Parathyroid adenoma (tissue), 2 donors: ENCODE data around the gene USH2A.

Experiments used
- H2AFZ ChIP-seq: fragments of 300-600 bp; sonication (generic); one replicate; pipeline ENCODE4 v1.7.0; 2017; ENCODE audit warnings: antibody characterized with exemption, mild to moderate bottlenecking
- H3K27ac ChIP-seq: fragments of 300-600 bp; sonication (generic); one replicate; pipeline ENCODE4 v1.7.0; 2017
- H3K27me3 ChIP-seq: fragments of 300-600 bp; sonication (generic); one replicate; pipeline ENCODE4 v1.7.0; 2017; ENCODE audit warnings: low read length; ENCODE audit not compliant: control insufficient read depth, insufficient read depth
- H3K36me3 ChIP-seq: fragments of 300-600 bp; sonication (generic); one replicate; pipeline ENCODE4 v1.7.0; 2017; ENCODE audit warnings: low read length; ENCODE audit not compliant: control insufficient read depth, insufficient read depth
- H3K4me1 ChIP-seq: fragments of 300-600 bp; sonication (generic); one replicate; pipeline ENCODE4 v1.7.0; 2017; ENCODE audit warnings: control low read depth
- H3K4me2 ChIP-seq: fragments of 300-600 bp; sonication (generic); one replicate; pipeline ENCODE4 v1.7.0; 2017; ENCODE audit warnings: low read length
- H3K4me3 ChIP-seq: fragments of 300-600 bp; sonication (generic); one replicate; pipeline ENCODE4 v1.7.0; 2017; ENCODE audit warnings: low read depth, low read length
- H3K79me2 ChIP-seq: fragments of 300-600 bp; sonication (generic); one replicate; pipeline ENCODE4 v1.7.0; 2017; ENCODE audit warnings: control low read depth
- H3K9ac ChIP-seq: fragments of 300-600 bp; sonication (generic); one replicate; pipeline ENCODE4 v1.7.0; 2017; ENCODE audit warnings: mild to moderate bottlenecking
- H3K9me3 ChIP-seq: fragments of 300-600 bp; sonication (generic); one replicate; pipeline ENCODE4 v1.7.0; 2017; ENCODE audit warnings: low read length; ENCODE audit not compliant: control insufficient read depth
- TF ChIP-seq, protein P1 (sequence below): fragments of 300-600 bp; sonication (generic); IDR thresholded peaks from one replicate; pipeline ENCODE4 v1.7.0; 2017; ENCODE audit warnings: antibody characterized with exemption, mild to moderate bottlenecking
- donor health status: primary hyperparathyroidism.

USH2A gene

DNA sequence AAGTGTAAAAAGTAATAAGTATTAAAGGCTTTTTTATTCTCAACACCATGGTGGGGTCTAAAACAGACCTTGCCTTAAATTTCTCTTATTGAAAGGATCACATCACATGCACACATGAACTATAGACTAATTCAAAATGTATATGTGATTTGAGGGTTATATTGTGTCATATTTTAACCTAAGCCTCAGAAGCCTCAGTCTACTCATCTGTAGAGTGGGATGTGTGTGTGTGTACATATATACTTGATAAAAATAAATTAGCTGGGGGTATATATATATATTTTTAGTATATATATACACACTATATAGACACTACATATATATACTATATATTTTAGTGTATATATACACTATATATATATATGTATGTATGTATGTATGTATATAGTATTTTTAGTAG, 797.3 kb downstream of the USH2A start:
- Histone ChIP-seq H3K27ac (no peak overlapping the region), H3K9me3 (no peaks in the 10 kb centered on the region), H3K4me2 (no peak overlapping the region), H3K4me3 (no peak overlapping the region), H2AFZ (no peak overlapping the region), H3K4me1 (no peaks in the 10 kb centered on the region), H3K9ac (no peak overlapping the region), H3K27me3 (no peaks in the 10 kb centered on the region), H3K79me2 (no peaks in the 10 kb centered on the region), H3K36me3 (no peaks in the 10 kb centered on the region)
- TF ChIP-seq, protein P1, sequence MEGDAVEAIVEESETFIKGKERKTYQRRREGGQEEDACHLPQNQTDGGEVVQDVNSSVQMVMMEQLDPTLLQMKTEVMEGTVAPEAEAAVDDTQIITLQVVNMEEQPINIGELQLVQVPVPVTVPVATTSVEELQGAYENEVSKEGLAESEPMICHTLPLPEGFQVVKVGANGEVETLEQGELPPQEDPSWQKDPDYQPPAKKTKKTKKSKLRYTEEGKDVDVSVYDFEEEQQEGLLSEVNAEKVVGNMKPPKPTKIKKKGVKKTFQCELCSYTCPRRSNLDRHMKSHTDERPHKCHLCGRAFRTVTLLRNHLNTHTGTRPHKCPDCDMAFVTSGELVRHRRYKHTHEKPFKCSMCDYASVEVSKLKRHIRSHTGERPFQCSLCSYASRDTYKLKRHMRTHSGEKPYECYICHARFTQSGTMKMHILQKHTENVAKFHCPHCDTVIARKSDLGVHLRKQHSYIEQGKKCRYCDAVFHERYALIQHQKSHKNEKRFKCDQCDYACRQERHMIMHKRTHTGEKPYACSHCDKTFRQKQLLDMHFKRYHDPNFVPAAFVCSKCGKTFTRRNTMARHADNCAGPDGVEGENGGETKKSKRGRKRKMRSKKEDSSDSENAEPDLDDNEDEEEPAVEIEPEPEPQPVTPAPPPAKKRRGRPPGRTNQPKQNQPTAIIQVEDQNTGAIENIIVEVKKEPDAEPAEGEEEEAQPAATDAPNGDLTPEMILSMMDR: no peak

DNA sequence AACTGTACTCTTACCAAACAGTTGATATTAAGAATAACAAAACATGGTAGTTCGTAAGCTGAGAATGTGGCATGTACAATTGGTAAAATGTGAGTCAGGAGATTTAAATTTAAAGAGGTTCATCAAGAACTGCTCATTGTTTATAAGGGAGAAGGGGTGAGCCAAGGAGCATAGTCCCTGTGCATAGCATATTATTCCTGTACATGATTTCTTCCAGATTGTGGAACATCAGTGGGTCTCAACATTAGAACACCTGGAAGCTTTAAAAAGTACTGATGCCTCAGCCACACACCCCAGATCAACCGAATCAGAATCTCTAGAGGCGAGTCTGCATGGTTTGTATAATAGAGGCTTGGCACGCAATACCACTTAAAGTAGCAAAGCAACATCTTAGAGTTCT, 800.1 kb downstream of the USH2A start:
- Histone ChIP-seq H2AFZ (no peak overlapping the region), H3K4me1 (no peaks in the 10 kb centered on the region), H3K9ac (no peak overlapping the region), H3K79me2 (no peaks in the 10 kb centered on the region), H3K9me3 (no peaks in the 10 kb centered on the region), H3K27me3 (no peaks in the 10 kb centered on the region), H3K4me2 (no peak overlapping the region), H3K36me3 (no peaks in the 10 kb centered on the region), H3K27ac (no peak overlapping the region), H3K4me3 (no peak overlapping the region)
- TF ChIP-seq, protein P1: no peak

DNA sequence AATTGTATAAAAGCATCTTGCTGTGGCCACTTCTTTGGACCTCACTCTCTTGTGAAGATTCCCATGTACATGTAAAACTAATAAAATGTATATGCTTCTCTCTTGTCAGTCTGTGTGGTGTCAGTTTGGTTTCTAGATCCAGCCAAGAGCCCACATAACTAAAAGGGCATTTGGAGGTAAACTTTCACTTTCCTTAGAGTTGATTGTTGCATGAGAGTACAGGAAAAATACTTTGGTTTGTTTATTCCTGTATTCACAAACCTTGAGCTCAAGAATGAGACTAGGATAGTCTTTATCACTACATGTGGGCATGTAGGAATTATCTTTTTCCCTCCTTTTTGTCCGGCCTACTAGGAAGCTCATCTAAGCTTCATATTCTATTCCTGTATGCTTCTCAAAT, 805.3 kb downstream of the USH2A start:
- Histone ChIP-seq H3K36me3 (no peaks in the 10 kb centered on the region), H3K79me2 (peaks cover 2% of the 10 kb centered on the region), H3K27me3 (no peaks in the 10 kb centered on the region), H3K27ac (no peak overlapping the region), H3K4me1 (no peaks in the 10 kb centered on the region), H3K9me3 (no peaks in the 10 kb centered on the region), H3K9ac (no peak overlapping the region), H2AFZ (no peak overlapping the region), H3K4me2 (no peak overlapping the region), H3K4me3 (no peak overlapping the region)
- TF ChIP-seq, protein P1: no peak

DNA sequence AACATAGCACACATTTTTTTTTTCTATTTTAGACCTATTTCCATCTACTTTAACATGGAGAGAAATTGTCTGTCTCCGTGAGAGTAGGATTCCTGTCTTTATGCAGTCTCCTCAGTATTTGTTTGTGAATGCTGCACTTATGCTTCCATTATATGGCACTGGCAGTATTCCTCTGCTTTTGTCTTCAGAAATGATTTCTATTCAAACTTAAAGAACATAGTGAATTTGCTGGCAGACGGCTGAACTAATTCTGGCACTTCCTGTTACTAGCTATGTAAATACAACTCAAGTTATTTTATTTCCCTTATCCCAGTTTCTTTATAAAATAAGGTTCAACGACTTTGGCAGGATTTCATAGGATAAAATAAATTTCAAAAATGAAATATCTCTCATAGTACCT, 810.9 kb downstream of the USH2A start:
- H3K27ac ChIP-seq: no peak overlapping the region
- H3K27me3 ChIP-seq: no peaks in the 10 kb centered on the region
- H3K9ac ChIP-seq: no peak overlapping the region
- H3K9me3 ChIP-seq: no peaks in the 10 kb centered on the region
- H3K4me2 ChIP-seq: no peak overlapping the region
- H2AFZ ChIP-seq: no peak overlapping the region
- TF ChIP-seq, protein P1: no peak
- H3K36me3 ChIP-seq: no peaks in the 10 kb centered on the region
- H3K79me2 ChIP-seq: peaks cover 2% of the 10 kb centered on the region
- no peaks in the 10 kb centered on the region for H3K4me1 ChIP-seq
- H3K4me3 ChIP-seq: no peak overlapping the region

DNA sequence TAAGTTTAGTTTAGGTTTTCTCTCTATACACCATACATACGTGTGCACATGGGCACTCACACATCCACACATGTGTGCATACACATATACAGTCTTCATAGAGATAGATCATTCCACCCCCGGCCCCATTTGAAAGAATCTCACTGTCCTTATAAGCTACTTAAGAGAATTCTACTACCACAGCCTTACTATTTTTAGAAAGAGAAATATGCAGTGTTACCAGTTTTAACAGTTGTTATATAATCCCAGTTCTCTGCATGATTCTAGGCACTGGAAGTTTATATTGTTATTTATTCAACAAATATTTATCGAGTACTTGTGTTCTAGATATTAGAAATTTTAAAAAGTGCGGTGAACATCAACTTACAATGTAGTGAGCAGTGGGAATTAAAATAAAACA, 814.6 kb downstream of the USH2A start:
- H3K4me3 ChIP-seq: no peak overlapping the region
- H3K27ac ChIP-seq: no peak overlapping the region
- TF ChIP-seq, protein P1: no peak
- H3K79me2 ChIP-seq: peaks cover 1% of the 10 kb centered on the region
- no peak overlapping the region for H2AFZ ChIP-seq
- H3K9me3 ChIP-seq: no peaks in the 10 kb centered on the region
- H3K36me3 ChIP-seq: no peaks in the 10 kb centered on the region
- H3K4me1 ChIP-seq: no peaks in the 10 kb centered on the region
- peak overlapping the region; percentile 9 for H3K4me2 ChIP-seq
- H3K27me3 ChIP-seq: no peaks in the 10 kb centered on the region
- H3K9ac ChIP-seq: no peak overlapping the region
